ENCODE results near the gene TSBP1.

GRCh38 chr6:32244270-32244669 lies 127.4 kb downstream of the TSBP1 start:
- TF ChIP-seq POLR2A (IDR thresholded peaks at IDR 0.05) (no peak), POLR2AphosphoS5 (IDR thresholded peaks at IDR 0.05) (peak; percentile 86)
- TF ChIP-seq, protein P1, sequence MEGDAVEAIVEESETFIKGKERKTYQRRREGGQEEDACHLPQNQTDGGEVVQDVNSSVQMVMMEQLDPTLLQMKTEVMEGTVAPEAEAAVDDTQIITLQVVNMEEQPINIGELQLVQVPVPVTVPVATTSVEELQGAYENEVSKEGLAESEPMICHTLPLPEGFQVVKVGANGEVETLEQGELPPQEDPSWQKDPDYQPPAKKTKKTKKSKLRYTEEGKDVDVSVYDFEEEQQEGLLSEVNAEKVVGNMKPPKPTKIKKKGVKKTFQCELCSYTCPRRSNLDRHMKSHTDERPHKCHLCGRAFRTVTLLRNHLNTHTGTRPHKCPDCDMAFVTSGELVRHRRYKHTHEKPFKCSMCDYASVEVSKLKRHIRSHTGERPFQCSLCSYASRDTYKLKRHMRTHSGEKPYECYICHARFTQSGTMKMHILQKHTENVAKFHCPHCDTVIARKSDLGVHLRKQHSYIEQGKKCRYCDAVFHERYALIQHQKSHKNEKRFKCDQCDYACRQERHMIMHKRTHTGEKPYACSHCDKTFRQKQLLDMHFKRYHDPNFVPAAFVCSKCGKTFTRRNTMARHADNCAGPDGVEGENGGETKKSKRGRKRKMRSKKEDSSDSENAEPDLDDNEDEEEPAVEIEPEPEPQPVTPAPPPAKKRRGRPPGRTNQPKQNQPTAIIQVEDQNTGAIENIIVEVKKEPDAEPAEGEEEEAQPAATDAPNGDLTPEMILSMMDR (IDR thresholded peaks at IDR 0.05), result no peak
